Right renal pelvis (tissue), 4 donors: ENCODE measurements around the gene ATP2B1. TPM values are rescaled to one million over a fixed set of nuclear protein-coding genes. Genes with fewer than 3 reads are reported as not detected.
A peak's percentile ranks its signal among the peaks of the same experiment; 100 is the strongest.

Source experiments
- DNase-seq, 4 donors: peaks; one replicate each; pipeline ENCODE4 v3.0.0-alpha.2; 2013; ENCODE audit warnings: low read depth in 4 of 4, low spot score in 3 of 4, missing footprints in 1 of 4
- polyA plus RNA-seq, 4 donors: library from polyadenylated mRNA; unstranded; fragments of 120-200 nt; gene quantifications; one replicate each; pipeline ENCODE4 v1.2.1, GENCODE V29; 2013; ENCODE audit not compliant: insufficient read length in 4 of 4

The ATP2B1 gene
- polyA plus RNA-seq, 4 donors, result 84.8 to 117 (median 105) TPM

DNA sequence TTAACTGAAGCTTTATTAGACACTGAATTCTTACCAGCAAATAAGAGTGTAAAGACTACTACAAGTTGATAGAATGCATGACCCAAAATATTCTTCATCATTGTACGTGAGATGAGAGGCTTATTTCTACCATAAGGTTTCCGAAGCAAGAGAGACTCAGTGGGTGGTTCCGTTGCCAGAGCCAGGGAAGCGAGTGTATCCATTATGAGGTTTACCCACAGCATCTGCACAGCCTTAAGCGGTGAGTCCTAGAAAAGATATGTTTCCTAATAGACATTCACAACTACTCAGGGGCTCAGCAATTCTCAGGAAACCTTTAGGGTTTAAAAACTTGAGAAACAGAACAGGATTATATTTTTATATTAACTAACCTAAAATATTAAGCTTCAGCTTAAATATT, 105.0 kb downstream of the ATP2B1 start:
- DNase-seq, result no peak

DNA sequence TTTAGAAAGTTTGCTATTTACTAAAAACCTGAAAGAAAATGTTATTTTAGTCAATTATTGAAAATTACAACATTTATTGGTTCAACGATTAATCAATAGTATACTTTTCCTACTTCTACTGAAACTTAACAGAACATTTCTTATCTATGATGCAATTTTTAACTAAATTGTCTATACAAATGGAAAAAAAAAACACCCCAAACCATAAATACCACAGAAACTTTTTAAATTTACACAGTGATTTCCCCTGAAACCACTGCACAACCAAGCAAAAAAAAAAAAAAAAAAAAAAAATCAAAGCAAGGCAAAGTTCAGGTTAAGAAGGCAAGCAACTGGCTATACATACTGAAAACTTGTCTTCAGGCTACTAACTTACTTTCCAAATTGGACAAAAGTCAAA, 110.9 kb downstream of the ATP2B1 start:
- no peak for DNase-seq

DNA sequence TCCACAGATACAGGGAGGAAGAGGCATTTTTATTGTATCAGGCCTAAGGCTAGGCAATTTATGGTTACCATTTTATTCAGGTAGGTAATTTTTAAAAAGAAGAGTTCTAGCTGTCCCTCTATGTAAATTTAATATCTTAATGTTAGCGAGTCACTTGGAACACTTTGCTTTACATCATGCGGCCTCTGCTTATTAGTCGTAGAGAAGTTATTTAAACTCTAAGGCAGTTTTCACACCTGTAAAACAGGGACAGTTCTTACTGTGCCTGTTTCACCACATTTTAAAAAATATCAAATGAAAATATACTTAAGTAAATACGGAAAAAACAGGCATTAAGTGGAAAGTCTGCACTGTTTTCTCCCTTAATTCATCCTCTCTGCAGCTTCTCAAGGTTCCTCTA, 111.4 kb downstream of the ATP2B1 start:
- DNase-seq, result no peak

DNA sequence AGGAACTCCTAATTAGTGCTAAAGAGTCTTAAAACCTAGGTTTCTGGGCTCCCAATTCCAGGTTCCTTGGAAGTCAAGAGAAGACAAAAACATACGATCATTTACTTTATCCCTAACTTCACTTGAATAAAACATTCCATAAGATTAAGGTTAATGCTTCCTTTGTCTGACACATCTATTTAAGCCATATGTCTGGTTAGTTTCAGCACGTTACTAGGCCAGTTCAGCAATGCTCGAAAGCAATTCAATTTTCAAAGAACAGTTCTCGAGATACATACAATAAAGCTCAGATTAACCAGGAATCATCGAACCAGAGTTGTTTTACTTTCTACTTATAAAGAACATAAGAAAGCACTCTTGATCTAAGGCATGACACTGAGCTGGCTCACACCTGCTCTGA, 114.8 kb downstream of the ATP2B1 start:
- no peak for DNase-seq

DNA sequence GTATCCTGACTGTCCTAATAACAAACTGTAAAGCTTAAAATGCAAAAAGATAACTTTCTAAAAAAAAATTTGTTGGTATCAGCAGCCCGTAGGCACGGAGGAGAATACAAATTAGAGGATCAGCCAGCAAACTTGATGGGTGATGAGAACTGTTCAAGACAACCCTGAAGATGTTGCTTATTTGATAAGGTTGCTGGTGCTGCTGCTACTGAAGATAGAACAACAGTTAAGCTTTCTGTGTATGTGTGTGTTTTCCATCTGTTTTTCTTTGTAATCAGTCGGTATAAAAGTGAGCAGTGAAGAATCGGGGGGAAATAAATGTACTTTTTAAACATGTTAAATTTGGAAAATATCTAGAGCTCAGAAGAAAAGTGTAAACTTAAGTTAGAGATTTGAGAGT, 115.4 kb downstream of the ATP2B1 start:
- no peak for DNase-seq

DNA sequence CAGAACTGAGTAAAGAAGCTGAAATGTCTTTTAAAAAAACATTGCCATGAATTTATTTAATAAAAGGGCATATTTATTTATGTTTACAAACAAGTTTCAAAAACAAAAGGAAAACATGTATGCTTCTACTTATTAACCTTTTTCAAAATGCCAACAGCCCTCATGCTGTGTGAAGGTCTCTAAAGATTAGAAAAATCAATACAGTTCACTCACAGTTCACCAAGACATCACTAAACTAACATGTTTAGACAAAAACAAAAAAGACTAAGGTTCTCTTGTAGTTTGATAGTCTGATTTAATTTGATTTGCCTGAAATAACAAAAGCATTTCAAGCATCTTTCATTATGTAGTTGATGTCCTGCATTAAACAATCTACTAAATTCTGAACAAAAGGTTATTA, 118.9 kb downstream of the ATP2B1 start:
- DNase-seq, result no peak

DNA sequence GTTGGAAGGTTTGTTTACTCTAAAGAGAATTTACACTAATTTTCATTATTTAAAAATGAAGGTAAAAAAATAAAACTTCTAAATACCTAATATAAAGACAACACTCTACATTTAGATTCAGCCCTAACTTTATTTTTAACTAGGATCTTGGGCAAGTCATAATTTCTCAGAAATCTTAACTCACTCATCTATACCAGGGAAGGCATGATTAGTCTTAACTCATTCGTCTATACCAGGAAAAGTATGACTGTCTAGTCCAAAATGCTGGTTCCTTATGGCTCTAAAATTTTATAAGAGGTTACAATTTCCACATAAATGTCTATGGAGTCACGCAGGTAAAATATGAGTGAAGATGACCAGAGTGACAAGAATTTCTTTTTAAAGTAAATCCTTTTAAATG, 130.1 kb downstream of the ATP2B1 start:
- no peak for DNase-seq

DNA sequence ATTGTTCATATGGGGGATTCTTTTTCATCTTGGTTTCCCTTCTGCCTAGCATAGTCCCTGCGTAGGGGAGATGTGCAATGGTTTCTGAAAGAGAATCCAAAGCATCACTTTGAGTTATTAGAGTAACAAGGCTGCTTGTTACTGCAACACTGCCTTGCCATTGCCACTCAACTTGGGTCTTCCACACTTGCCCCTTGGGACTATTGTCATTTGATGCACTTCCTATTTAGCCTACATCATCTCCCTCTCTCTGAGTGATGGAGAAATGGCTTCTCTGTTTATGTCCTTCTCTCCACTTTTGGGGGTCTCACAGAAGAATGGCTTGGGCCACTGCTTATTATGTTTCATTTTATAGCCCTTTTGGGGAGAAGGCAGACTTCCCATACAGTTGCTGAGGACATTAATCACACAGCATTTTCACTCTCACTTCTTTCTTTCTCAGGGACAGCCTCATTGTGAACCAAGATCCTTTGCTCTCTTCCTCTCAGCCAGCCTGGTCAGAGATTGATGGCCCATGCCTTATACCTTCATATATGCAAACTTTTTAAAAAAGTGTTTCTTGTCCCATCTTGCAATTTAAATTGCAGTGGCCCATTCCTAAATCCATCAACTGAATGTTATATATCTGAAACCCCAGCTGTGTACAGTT, 131.9 kb downstream of the ATP2B1 start:
- DNase-seq, result no peak

DNA sequence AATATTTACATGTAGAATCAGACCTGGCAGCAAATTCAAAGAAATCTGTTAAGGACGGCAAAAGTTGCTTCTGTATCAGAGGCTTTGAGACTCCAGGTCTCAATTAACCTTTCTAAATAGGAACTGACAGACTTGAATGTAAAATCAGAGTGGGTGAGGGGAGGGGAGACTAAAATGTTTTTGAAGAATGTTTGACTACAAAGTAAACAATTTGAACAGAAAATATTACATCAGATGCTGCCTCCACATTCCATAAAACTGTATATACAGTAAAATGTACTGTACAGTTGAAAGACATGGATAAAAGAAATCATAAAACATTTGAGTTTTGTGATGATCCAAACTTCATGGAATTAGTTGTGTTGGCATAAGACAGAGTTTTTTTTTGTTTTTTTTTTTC, 133.3 kb downstream of the ATP2B1 start:
- no peak for DNase-seq

DNA sequence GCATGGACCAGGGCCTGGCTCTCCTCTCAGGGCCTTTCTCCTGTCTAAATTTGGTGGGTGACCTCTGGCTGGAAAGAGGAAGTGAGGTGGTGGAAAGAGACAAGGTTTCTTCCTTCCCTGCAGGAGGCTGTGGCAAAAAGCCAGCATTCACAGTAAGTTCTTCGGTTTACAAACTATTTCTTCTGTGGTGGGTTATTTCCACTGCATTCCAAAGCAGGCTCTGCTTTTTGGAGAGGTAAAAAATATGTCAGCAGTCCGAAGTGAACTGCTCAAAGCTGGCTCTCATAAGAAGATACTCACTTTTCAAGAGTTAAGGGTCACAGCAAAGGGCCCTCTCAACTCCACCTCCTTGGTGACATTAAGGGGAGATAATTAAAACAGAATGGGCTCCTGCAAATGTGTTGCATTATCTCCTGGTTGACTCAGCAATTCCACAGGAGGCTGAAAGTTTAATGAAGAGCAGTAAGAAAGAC, 133.9 kb downstream of the ATP2B1 start:
- DNase-seq, result peak in 1 of 4 donors; percentile 11

DNA sequence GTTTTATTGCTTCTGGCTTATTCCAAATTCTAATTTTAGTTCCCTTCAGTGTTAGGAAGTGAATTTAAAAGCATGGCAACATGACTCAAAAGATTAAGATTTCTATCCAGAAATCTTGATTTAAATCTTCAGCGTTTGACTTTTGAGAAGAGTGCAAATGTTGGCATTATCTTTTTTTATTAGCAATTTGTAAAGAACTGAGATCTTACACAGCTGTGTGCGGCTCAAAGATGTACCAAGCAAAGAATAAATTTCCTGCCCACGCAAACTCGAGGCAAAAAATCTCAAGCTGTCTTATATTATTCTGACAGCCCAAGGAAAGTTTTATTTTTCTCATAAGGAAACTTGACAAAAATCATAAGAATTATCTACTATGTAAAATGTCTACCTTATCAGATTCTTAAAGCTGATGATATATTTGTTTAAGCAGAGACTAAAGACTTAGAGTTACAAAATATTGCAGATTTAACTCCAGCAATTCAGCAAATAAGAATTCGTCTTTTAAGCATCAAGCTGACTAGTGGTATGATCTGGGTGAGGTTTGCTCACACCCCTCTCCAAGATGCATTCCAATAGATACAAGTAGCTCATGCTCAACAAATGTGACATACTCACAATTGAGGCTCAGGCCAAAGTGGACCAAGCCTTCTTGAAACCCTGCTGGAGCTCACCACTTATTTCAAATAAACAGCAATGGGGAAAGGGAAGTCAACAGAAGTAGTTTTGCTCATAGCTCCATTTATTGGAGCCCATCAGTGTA, 135.4 kb downstream of the ATP2B1 start:
- no peak for DNase-seq

DNA sequence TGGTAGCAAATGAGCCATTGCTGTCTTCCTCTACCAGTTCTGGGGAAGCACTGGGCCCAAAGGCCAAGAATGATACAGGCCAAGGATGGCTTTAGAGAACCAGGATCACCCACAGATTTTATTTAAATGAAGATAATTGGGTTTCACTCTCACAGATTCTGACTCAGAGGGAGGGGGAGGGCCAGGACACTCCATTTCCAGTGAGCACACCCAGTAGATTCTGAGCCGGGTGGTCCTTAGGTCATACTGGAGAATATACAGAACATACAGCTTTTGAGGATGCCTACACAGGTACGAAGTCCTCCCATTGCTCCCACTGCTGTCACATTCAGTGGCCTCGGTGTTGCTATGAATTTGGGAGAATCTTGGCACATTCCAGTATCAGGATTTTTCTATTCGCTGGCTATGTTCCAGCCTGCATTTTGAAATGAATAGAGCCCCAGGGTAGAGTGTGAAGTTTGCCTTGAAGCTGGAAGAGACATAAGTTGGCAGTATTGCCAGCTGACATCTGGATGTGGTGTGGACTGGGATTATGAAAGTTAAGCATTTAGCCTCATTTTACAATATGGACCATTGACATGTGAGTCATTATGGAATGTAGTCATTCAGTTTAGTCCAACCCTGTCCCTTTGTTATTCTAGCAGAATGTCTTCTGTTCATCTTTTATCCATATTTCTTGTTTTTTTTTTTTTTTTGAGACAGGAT, 137.0 kb downstream of the ATP2B1 start:
- no peak for DNase-seq

DNA sequence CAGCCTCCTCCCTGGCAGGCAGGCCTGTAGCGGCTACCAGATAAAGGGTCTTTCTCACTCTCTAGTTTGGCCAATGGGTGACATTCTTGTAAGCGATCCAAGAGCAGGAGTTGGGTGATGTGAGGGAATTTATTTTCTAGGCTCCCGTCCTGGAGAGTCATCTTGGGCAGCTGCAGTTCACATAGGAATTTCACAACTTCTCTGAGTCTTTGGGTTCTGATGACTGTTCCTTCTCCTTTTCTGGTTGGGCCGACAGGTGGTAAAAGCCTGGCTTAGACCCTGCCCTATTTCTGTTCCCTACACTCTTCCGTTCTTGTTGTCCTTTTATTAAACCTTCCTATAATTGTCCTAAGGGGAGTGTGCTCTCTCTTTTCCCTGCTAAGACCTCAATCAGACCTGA, 140.2 kb downstream of the ATP2B1 start:
- no peak for DNase-seq

DNA sequence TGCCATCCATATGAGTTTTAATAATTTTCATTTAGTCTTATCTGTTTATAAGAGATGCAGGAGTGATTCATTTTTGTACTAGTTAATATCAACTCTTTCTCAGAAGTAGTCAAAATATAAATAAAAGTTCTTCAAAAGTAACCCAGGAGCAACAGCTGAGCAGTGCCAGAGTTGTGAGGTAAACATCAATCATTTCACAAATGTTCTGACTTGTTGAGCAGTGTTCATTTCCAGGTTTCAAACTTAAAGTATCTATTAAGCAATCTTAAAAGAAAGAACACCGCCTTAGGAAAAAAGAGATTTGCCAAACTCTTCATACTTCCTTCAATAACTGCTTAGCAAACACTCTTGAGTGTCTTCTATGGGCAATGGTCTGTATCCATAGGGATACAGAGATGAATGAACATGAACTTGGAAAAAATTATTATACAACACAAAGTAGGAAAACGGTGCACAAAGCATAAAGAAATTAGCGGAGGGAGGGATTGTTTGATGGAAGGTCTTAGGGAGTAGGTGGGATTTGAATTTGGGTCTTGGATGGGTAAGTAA, 140.9 kb downstream of the ATP2B1 start:
- no peak for DNase-seq

DNA sequence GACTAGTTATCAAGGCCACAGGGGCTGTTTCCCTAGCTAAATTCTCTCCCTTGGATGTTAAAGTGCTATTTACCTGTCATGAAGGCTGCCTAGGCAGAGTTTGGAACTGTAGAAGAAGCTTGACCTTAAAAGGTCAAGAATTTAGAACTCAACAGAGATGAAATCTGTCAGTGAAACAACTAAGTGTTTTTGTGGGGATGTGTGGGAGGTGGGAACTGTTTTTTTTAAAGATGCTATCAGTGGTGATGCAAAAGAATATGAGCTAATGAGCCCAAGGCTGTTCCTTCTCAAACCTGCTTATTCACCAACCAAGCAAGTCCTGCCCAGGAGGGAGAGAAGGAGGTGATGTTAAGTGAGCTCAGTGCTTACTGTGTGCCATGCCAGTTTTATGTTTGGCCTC, 142.0 kb downstream of the ATP2B1 start:
- no peak for DNase-seq

DNA sequence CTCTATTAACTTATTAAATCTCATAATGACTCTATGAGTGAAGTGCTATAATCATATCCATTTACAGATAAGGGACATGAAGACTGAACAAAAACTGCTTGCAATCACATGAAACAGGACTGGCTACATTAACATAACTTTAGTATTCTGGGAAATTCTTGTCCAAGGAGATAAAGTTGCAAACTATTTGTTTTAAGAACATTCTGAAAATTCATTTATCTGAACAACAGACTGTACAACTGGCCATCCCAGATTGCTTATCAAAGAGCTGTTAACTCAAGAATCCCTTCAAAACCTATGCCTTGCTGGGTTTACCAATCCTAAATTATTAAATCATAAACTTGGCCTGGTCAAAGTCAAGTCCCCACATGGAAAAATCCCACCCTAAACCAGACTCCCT, 143.6 kb downstream of the ATP2B1 start:
- no peak for DNase-seq

DNA sequence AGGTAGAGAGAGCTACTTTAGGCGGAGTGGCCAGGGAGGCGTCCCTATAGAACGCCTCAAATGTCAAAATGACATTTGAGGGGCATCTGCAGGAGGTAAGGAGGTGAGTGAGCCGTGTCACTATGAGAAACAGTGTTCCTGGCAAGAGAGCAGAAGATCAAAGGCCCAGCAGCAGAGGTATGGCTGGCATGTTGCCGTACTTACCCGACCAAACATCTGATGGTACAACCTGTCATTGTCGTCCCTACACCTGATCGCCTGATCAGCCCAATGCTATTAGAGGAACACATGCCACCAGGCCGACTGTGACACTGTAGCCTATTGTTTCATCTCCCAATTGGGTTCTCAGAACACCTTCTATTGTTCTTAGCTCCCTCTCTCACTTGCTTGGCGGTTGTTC, 148.9 kb downstream of the ATP2B1 start:
- DNase-seq, result no peak

DNA sequence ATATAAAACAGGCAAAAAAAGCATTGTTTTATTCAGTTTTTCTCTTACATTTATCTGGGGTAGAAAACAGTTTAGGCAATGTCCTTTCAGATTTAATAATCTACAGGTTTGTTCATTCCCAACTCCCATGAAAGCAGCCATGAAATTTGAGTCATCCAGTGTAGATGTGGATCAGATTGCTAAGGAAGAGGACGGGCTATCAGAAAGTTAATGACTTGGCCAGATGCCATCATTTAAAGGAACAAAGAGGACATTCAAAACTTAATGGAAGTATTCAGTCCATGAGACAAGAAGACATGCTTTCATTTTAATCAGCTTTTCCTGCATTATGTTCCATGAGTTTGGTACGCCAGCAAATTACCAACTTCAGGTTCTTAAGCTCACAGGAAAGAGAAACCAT, 151.7 kb downstream of the ATP2B1 start:
- no peak for DNase-seq

DNA sequence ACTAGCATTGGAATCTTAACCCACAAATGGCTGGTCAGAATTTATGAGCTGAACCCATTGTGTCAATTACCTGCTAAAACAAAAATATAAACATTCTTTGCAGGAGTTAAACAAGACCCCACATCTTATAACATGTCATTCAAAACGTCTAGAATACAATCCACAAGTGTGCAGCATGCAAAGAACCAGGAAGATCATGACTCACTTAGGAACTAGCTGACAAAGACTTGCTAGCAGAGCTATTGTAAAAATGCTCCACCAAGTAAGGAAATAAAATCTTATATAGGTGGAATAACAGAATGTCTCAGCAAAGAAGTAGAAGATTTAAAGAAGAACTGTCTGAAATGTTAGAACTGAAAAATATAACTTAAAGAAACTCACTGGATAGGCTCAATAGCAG, 156.3 kb downstream of the ATP2B1 start:
- DNase-seq, result no peak

DNA sequence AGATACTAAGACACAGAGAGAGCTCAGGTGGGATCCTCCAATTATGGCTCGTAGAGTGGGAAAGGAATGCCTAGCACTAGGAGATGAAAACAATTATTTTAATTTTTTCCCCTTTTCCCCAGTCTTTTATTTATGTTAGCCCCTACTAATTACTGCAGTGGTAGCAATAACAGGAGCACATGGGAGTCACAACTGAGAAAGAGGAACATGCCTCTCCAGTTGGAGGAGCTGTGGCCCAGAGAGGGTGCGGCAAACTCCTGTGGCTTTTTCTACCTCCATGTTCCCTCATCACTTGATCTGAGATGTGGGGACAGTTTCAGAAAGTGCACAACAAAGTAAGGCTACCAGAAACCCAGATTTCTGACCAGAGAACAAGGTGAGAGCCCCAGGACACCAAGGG, 156.9 kb downstream of the ATP2B1 start:
- DNase-seq, result no peak

DNA sequence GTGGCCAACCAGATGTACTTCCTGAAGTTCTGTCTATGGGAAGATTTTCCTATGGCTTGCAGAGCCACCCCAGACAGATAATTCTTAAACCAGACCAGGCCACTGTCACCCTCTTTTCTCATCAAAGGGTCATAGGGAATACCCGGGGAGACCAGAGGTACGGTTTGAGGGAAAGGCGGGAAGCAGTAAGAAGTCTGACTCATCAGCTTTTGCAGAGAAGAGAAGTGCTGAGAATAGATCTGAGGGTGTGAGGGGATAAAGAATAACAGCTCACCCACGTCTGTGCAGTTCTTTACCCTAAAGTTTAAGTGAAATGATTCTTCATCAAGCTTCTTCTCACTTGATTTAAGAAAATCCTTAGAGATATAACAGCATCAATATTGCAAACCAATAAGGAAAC, 161.5 kb downstream of the ATP2B1 start:
- DNase-seq, result no peak

DNA sequence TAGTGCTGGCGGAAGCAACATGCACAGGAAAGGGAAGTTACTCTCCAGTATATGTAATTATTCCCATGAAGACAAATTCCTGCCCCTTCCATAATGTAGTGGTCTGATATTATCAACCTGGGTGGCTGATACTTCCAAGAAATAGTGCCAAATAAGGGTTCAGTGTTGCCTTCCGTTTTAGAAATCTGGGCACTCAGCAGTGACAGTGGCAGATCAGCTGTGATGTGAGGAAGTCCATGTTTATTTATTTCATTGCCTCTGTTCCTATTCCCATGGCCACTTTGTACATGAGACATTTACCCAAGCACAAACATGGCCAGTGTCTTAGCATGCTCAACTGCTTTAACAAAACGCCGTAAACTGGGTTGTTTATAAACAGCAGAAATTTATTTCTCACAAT, 162.5 kb downstream of the ATP2B1 start:
- DNase-seq, result no peak
